Right lobe of liver (tissue), 6 donors: ENCODE data around the gene PPP2R5C. TPM values are rescaled to one million over a fixed set of nuclear protein-coding genes. Genes with fewer than 3 reads are reported as not detected.
A peak's percentile ranks its signal among the peaks of the same experiment; 100 is the strongest.
"Not testable (repeated sequence)": the region's sequence is repeated elsewhere in the genome, so short reads cannot be mapped to it uniquely, and the experiment has no call there.

Experiments
- ATAC-seq, 4 donors: fragments of 200-7000 bp; cut with Tn5 transposase; one replicate each; pipeline ENCODE4 v1.9.1; 2020; ENCODE audit warnings: mild to moderate bottlenecking in 4 of 4, moderate library complexity in 4 of 4
- DNase-seq, 3 donors: peaks; one replicate each; pipeline ENCODE4 v3.0.0-alpha.2; 2020
- H3K27ac ChIP-seq, 3 donors: fragments of 200-600 bp; one replicate each; pipeline ENCODE4 v1.8.0; 2022
- H3K27me3 ChIP-seq, 2 donors: fragments of 200-600 bp; one replicate each; pipeline ENCODE4 v1.8.0; 2022
- H3K36me3 ChIP-seq, 4 donors: fragments of 200-600 bp; sonication (generic) in 1 of 4; one replicate each; pipeline versions ENCODE4 v1.5.1 to v1.8.0; 2017 to 2022; ENCODE audit warnings: control low read depth in 1 of 4
- H3K4me1 ChIP-seq, 4 donors: fragments of 200-600 bp; sonication (generic) in 1 of 4; one replicate each; pipeline versions ENCODE4 v1.5.1 to v1.8.0; 2017 to 2022; ENCODE audit warnings: control low read depth in 1 of 4
- H3K4me3 ChIP-seq, 3 donors: fragments of 200-600 bp; one replicate each; pipeline ENCODE4 v1.8.0; 2022
- H3K9me3 ChIP-seq, 4 donors: fragments of 200-600 bp; sonication (generic) in 1 of 4; one replicate each; pipeline versions ENCODE4 v1.5.1 to v1.8.0; 2017 to 2022; ENCODE audit warnings: control low read depth in 1 of 4
- POLR2A ChIP-seq: fragments of 450-650 bp; IDR thresholded peaks from one replicate; pipeline ENCODE4 v1.6.1; 2017; ENCODE audit warnings: antibody characterized with exemption, mild to moderate bottlenecking
- WGBS: methylation state at CpG from one replicate; pipeline ENCODE4 v1.1.6; 2018; ENCODE audit warnings: low coverage, low lambda C conversion rate; ENCODE audit not compliant: insufficient coverage; ENCODE audit errors: missing lambda C conversion rate; 5-methylcytosine and 5-hydroxymethylcytosine counted together
- intact Hi-C, 2 donors: fragments of 100-400 bp; cut with DNase I; formaldehyde crosslinking; loops; one replicate each; pipeline versions ENCODE4 v1.11.2 to v1.14.1; 2022
- total RNA-seq, 6 experiments: library from RNA; depleted of rRNA in 2 of 6; stranded (reverse); fragments of >200 nt in 2 of 6; fragmentation: NEBNext Ultra II Directional in 3 of 6; extraction: Animal tissue kit (Norgen Biotek cat#: 25700) in 3 of 6; gene quantifications; one replicate each; pipeline versions ENCODE4 v1.1.0 to v1.2.4, GENCODE V29; 2016 to 2023
- TF ChIP-seq, protein P1 (sequence below), 4 donors: fragments of 200-600 bp in 3 of 4; fragments of 450-650 bp in 1 of 4; IDR thresholded peaks; one replicate each; pipeline versions ENCODE4 v1.5.1 to v1.8.0; 2016 to 2022; ENCODE audit warnings: antibody characterized with exemption in 4 of 4, mild to moderate bottlenecking in 2 of 4
- donor health status: DM: no; HTN: yes; CAD: no.
- donor health status: DM: no; HTN: no; CAD: no.
- donor health status: DM: no; HTN: no; CAD: no.
- donor health status: DM: no; HTN: yes; CAD: no.
- donor health status: DM: no; HTN: yes; CAD: no.

Gene PPP2R5C
- total RNA-seq, 6 experiments from 2014 or later: 44.9 to 74.5 (median 55.3) TPM

DNA sequence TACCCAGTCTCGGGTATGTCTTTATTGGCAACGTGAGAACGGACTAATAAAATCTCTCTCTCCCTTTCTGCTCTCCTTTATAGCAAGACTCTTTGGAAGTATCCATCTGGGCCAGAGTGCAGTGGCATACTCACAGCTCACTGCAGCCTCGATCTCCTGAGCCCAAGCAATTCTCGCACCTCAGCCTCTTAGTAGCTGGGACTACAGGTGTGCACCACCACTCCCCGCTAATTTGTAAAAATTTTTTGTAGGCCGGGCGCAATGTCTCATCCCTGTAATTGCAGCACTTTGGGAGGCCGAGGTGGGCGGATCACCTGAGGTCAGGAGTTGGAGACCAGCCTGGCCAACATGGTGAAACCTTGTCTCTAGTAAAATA, 33.2 kb upstream of the PPP2R5C start:
- DNase-seq: no peak
- no peaks in the 10 kb centered on the region for H3K9me3 ChIP-seq
- WGBS: 86% methylated on average over 10 of the region's 10 CpGs
- no peak overlapping the region for H3K4me3 ChIP-seq
- no peak overlapping the region for H3K27ac ChIP-seq
- no peaks in the 10 kb centered on the region for H3K27me3 ChIP-seq
- intact Hi-C loops: no loop called here
- no peaks in the 10 kb centered on the region for H3K36me3 ChIP-seq
- TF ChIP-seq POLR2A: no peak
- TF ChIP-seq, protein P1, sequence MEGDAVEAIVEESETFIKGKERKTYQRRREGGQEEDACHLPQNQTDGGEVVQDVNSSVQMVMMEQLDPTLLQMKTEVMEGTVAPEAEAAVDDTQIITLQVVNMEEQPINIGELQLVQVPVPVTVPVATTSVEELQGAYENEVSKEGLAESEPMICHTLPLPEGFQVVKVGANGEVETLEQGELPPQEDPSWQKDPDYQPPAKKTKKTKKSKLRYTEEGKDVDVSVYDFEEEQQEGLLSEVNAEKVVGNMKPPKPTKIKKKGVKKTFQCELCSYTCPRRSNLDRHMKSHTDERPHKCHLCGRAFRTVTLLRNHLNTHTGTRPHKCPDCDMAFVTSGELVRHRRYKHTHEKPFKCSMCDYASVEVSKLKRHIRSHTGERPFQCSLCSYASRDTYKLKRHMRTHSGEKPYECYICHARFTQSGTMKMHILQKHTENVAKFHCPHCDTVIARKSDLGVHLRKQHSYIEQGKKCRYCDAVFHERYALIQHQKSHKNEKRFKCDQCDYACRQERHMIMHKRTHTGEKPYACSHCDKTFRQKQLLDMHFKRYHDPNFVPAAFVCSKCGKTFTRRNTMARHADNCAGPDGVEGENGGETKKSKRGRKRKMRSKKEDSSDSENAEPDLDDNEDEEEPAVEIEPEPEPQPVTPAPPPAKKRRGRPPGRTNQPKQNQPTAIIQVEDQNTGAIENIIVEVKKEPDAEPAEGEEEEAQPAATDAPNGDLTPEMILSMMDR (IDR thresholded peaks at IDR 0.05): no peak
- no peaks in the 10 kb centered on the region for H3K4me1 ChIP-seq
- no peak for ATAC-seq

DNA sequence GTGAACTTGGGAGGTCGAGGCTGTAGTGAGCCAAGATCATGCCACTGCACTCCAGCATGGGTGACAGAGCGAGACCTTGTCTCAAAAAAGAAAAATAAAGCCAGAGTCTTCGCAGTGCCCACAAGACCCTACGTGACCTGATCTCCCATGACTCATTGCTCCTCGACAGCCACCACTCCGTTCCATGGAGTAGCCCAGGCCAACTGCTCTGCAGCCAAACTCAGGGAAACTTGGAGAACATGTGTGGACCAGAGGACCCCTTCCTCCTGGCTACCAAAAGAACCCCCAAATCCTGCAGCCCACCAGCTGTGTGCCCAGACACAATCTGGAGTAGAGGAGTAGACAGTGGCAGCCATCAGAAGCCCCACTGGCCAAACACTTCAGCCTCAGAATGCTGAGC, 32.1 kb upstream of the PPP2R5C start:
- intact Hi-C loops: no loop called here
- no peaks in the 10 kb centered on the region for H3K27me3 ChIP-seq
- no peaks in the 10 kb centered on the region for H3K4me1 ChIP-seq
- no peak for ATAC-seq
- H3K4me3 ChIP-seq: no peak overlapping the region
- no peak overlapping the region for H3K27ac ChIP-seq
- no peaks in the 10 kb centered on the region for H3K36me3 ChIP-seq
- DNase-seq: no peak
- H3K9me3 ChIP-seq: no peaks in the 10 kb centered on the region
- no CpG with 5 or more reads among the region's 6 CpGs for WGBS
- TF ChIP-seq, protein P1 (IDR thresholded peaks at IDR 0.05): no peak
- no peak for TF ChIP-seq POLR2A

DNA sequence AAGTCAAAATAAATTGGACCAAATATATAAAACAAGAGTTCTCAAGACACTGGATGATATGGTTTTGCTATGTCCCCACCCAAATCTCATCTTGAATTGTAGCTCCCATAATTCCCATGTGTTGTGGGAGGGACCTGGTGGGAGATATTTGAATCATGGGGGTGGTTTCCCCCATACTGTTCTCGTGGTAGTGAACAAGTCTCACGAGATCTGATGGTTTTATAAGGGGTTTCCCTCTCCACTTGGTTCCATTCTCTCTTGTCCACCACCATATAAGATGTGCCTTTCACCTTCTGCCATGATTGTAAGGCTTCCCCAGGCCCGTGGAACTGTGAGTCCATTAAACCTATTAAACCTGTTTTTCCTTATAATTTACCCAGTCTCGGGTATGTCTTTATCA, 31.4 kb upstream of the PPP2R5C start:
- H3K4me3 ChIP-seq, H3K9me3 ChIP-seq, H3K27ac ChIP-seq, H3K27me3 ChIP-seq, ATAC-seq, DNase-seq, intact Hi-C loops, H3K36me3 ChIP-seq, H3K4me1 ChIP-seq: not testable (repeated sequence)
- 74% methylated on average over 3 of the region's 4 CpGs for WGBS

DNA sequence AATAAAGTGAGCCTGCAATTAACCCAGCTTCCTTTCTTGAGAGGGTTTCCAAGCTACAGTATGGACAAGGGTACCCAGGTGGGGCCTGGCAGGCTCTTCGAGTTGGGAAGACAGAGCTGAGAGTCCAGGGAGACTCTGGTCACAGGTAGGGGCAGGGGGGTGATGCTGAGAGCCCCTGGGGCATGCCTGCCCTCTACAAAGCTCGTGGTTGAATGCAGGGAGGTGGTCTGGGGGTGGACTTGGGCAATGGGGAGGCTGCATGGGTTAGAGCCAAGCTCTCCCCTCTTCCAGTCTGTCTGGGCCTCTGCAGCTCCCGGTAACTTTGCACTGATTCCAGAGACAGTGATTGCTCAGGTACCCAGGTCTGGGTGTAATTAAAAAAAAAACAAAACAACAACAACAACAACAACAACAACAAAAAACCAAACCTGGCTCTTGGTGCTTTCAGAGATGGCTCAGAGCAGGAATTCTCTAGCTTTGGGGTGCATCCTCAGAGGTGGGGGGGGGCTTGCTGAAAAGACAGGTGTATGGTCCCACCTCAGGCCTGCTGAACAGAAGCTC, 30.8 kb upstream of the PPP2R5C start:
- TF ChIP-seq POLR2A: no peak
- TF ChIP-seq, protein P1 (IDR thresholded peaks at IDR 0.05): no peak
- no peak for DNase-seq
- Histone ChIP-seq H3K4me3 (no peak overlapping the region), H3K9me3 (no peaks in the 10 kb centered on the region), H3K27ac (no peak overlapping the region), H3K36me3 (no peaks in the 10 kb centered on the region), H3K27me3 (no peaks in the 10 kb centered on the region), H3K4me1 (no peaks in the 10 kb centered on the region)
- ATAC-seq: no peak
- no CpG with 5 or more reads among the region's 3 CpGs for WGBS
- intact Hi-C loops: no loop called here

DNA sequence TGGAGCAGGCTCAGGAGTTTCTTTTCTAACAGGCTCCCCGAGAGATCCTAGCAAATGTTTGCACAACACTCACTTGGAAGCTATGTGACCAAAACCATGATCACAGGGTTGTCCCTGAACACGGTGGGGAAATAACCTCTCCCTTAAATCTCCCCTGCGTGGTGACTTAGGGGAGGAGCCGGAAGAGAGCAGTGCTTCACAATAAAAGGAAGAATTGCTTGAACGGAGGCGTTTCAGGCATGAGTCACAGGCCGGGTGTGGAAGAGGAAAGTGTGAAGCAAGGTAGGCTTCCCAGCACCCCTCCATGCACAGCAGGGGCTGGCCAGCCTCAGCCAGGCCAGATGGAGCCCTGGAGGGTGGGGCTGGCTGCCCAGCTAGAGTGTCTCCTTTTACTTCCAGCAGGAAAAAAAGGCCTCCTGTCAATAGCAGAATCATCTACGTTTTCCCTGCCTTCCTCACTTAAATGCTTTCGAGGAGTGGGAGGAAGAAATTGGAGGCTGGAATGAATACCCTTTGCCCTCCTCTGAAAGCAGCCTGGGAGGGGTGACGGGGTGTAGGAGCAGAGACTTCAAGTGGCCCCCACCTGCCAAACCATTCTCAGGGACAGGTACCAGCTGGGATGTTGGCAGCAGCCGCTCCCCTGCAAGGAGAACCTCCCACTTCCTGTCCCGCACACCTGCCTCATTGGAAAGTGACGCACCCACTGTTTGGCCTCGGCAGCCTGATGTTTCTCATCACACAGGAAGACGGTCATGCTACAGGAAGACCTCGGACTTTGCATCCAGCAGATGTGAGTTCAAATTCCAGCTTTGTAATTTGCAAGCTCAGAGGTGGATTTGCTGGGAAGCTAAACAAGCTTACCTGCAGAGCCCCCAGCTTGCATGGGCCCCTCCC, 30.1 kb upstream of the PPP2R5C start:
- Histone ChIP-seq H3K4me3 (no peak overlapping the region), H3K27ac (no peak overlapping the region), H3K27me3 (no peaks in the 10 kb centered on the region), H3K4me1 (no peaks in the 10 kb centered on the region), H3K9me3 (no peaks in the 10 kb centered on the region), H3K36me3 (no peaks in the 10 kb centered on the region)
- TF ChIP-seq, protein P1 (IDR thresholded peaks at IDR 0.05): no peak
- TF ChIP-seq POLR2A: no peak
- ATAC-seq (peak; percentile 71 to 89 (median 78)), DNase-seq (peak in 1 of 3 donors; percentile 62)
- intact Hi-C loops: no loop called here
- 27% methylated on average over 15 of the region's 16 CpGs for WGBS
